ENCODE data around the gene PPHLN1. TPM values are rescaled to one million over a fixed set of nuclear protein-coding genes. Genes with fewer than 3 reads are reported as not detected.

PPHLN1 gene
- polyA plus RNA-seq, 3 donors, result 40.7 to 74.8 (median 68.7) TPM

DNA sequence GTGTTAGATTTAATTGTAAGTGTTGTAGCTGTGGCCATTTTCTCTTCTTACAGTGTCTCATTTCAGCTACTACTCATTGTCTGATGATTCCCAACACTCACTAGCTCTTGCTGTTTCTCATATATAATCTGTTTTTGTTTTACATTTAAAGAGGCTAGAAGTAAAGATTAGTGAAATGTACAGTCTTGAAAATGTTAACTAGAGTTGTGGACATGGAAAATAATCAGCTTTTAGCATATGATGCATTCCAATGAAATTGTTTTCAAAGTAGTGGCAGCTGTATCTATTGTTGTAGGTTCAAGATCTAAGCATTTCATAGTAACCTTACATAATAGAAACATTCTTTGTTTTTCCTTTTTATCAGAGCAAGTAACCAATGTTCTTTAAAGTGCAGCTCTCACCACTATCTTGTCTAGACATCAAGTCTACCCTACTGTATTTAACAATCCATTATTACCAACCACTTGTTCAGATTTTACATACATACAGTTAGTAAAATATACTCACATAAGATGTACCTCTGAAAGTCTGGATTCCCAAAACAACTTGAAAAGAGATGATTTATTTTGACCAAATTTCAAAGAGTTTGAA lies 76.9 kb downstream of the PPHLN1 start:
- Mint-ChIP-seq H3K4me1 (no peaks in the 10 kb centered on the region), H3K36me3 (peaks cover 51 to 63% of the 10 kb centered on the region in 2 donors), H3K27ac (no peak overlapping the region), H3K4me3 (no peak overlapping the region), H3K9me3 (peaks cover 0 to 4% (median 0%) of the 10 kb centered on the region in 7 donors), H3K27me3 (ENCODE audit: low read depth in 3 of 3) (no peaks in the 10 kb centered on the region)
- H3K4me3 ChIP-seq (replicated peaks in 1 of 3; ENCODE audit: low read depth in 2 of 3, low read length in 3 of 3), result no peak overlapping the region
- H3K4me1 ChIP-seq (ENCODE audit: control insufficient read depth in 1 of 2, insufficient read depth in 2 of 2, low read length in 2 of 2), result no peaks in the 10 kb centered on the region
- no peak overlapping the region for H2AFZ ChIP-seq (ENCODE audit: insufficient read depth, low read depth, low read length, poor library complexity, severe bottlenecking)
- H3K27ac ChIP-seq (ENCODE audit: low read depth in 1 of 2, low read length in 2 of 2), result no peak overlapping the region
- no peaks in the 10 kb centered on the region for H3K27me3 ChIP-seq (ENCODE audit: control insufficient read depth in 2 of 2, insufficient read depth in 2 of 2, low read length in 2 of 2)
- no peak for DNase-seq
- H4K20me1 ChIP-seq (ENCODE audit: insufficient read depth, low read length), result no peaks in the 10 kb centered on the region
- peaks cover 0 to 3% of the 10 kb centered on the region in 2 donors for H3K9me3 ChIP-seq (replicated peaks in 1 of 2; ENCODE audit: control insufficient read depth in 1 of 2, insufficient read depth in 1 of 2, low read length in 2 of 2)
- peaks cover 38 to 86% of the 10 kb centered on the region in 2 donors for H3K36me3 ChIP-seq (replicated peaks in 1 of 2; ENCODE audit: control insufficient read depth in 1 of 2, insufficient read depth in 2 of 2, low read length in 2 of 2)
- intact Hi-C loops (cut with micrococcal nuclease), result no loop called here
- TF ChIP-seq, protein P1, sequence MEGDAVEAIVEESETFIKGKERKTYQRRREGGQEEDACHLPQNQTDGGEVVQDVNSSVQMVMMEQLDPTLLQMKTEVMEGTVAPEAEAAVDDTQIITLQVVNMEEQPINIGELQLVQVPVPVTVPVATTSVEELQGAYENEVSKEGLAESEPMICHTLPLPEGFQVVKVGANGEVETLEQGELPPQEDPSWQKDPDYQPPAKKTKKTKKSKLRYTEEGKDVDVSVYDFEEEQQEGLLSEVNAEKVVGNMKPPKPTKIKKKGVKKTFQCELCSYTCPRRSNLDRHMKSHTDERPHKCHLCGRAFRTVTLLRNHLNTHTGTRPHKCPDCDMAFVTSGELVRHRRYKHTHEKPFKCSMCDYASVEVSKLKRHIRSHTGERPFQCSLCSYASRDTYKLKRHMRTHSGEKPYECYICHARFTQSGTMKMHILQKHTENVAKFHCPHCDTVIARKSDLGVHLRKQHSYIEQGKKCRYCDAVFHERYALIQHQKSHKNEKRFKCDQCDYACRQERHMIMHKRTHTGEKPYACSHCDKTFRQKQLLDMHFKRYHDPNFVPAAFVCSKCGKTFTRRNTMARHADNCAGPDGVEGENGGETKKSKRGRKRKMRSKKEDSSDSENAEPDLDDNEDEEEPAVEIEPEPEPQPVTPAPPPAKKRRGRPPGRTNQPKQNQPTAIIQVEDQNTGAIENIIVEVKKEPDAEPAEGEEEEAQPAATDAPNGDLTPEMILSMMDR (IDR thresholded peaks at IDR 0.05), result no peak
- H3K4me2 ChIP-seq (replicated peaks; ENCODE audit: extremely low read depth, low read length, poor library complexity, severe bottlenecking), result no peak overlapping the region
- no peak overlapping the region for H3K9ac ChIP-seq (ENCODE audit: insufficient read depth, low read length, poor library complexity, severe bottlenecking)
- no peaks in the 10 kb centered on the region for H3K79me2 ChIP-seq (ENCODE audit: insufficient read depth, low read length)

DNA sequence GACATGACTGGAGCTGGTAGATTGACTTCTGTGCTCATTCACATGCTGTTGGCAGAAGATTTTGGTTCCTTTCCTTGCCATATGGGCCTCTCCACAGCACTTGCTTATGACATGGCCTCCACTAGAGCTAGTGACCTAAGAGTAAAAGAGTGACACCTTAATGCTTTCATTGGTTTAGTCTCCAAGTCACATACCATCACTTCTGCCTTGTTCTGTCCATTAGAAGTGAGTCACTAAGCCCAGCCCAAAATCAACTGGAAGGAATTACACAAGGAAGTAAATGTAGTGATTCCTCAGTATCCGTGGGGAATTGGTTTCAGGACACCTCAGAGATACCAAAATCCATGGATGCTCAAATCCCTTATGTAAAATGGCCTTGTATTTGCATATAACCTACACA lies 81.3 kb downstream of the PPHLN1 start:
- no peak for DNase-seq
- WGBS (ENCODE audit: insufficient coverage), result no CpG with 5 or more reads among the region's 1 CpG
- Mint-ChIP-seq H3K36me3 (peaks cover 27 to 47% of the 10 kb centered on the region in 2 donors), H3K27ac (peak overlapping the region in 1 of 7 donors; percentile 32), H3K9me3 (no peaks in the 10 kb centered on the region), H3K4me3 (no peak overlapping the region), H3K27me3 (ENCODE audit: low read depth in 3 of 3) (no peaks in the 10 kb centered on the region), H3K4me1 (no peaks in the 10 kb centered on the region)
- Histone ChIP-seq H3K36me3 (replicated peaks in 1 of 2; ENCODE audit: control insufficient read depth in 1 of 2, insufficient read depth in 2 of 2, low read length in 2 of 2) (peaks cover 9 to 43% of the 10 kb centered on the region in 2 donors), H3K4me1 (ENCODE audit: control insufficient read depth in 1 of 2, insufficient read depth in 2 of 2, low read length in 2 of 2) (no peaks in the 10 kb centered on the region), H3K27me3 (ENCODE audit: control insufficient read depth in 2 of 2, insufficient read depth in 2 of 2, low read length in 2 of 2) (no peaks in the 10 kb centered on the region), H3K27ac (ENCODE audit: low read depth in 1 of 2, low read length in 2 of 2) (no peak overlapping the region), H3K79me2 (ENCODE audit: insufficient read depth, low read length) (no peaks in the 10 kb centered on the region), H4K20me1 (ENCODE audit: insufficient read depth, low read length) (no peaks in the 10 kb centered on the region), H3K9ac (ENCODE audit: insufficient read depth, low read length, poor library complexity, severe bottlenecking) (no peak overlapping the region), H2AFZ (ENCODE audit: insufficient read depth, low read depth, low read length, poor library complexity, severe bottlenecking) (no peak overlapping the region), H3K9me3 (replicated peaks in 1 of 2; ENCODE audit: control insufficient read depth in 1 of 2, insufficient read depth in 1 of 2, low read length in 2 of 2) (no peaks in the 10 kb centered on the region), H3K4me3 (replicated peaks in 1 of 3; ENCODE audit: low read depth in 2 of 3, low read length in 3 of 3) (no peak overlapping the region), H3K4me2 (replicated peaks; ENCODE audit: extremely low read depth, low read length, poor library complexity, severe bottlenecking) (no peak overlapping the region)
- TF ChIP-seq, protein P1 (IDR thresholded peaks at IDR 0.05), result no peak
- intact Hi-C loops (cut with micrococcal nuclease), result no loop called here
